Measurements from ENCODE around the gene ASCC2.

ASCC2 gene, protein sequence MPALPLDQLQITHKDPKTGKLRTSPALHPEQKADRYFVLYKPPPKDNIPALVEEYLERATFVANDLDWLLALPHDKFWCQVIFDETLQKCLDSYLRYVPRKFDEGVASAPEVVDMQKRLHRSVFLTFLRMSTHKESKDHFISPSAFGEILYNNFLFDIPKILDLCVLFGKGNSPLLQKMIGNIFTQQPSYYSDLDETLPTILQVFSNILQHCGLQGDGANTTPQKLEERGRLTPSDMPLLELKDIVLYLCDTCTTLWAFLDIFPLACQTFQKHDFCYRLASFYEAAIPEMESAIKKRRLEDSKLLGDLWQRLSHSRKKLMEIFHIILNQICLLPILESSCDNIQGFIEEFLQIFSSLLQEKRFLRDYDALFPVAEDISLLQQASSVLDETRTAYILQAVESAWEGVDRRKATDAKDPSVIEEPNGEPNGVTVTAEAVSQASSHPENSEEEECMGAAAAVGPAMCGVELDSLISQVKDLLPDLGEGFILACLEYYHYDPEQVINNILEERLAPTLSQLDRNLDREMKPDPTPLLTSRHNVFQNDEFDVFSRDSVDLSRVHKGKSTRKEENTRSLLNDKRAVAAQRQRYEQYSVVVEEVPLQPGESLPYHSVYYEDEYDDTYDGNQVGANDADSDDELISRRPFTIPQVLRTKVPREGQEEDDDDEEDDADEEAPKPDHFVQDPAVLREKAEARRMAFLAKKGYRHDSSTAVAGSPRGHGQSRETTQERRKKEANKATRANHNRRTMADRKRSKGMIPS

DNA sequence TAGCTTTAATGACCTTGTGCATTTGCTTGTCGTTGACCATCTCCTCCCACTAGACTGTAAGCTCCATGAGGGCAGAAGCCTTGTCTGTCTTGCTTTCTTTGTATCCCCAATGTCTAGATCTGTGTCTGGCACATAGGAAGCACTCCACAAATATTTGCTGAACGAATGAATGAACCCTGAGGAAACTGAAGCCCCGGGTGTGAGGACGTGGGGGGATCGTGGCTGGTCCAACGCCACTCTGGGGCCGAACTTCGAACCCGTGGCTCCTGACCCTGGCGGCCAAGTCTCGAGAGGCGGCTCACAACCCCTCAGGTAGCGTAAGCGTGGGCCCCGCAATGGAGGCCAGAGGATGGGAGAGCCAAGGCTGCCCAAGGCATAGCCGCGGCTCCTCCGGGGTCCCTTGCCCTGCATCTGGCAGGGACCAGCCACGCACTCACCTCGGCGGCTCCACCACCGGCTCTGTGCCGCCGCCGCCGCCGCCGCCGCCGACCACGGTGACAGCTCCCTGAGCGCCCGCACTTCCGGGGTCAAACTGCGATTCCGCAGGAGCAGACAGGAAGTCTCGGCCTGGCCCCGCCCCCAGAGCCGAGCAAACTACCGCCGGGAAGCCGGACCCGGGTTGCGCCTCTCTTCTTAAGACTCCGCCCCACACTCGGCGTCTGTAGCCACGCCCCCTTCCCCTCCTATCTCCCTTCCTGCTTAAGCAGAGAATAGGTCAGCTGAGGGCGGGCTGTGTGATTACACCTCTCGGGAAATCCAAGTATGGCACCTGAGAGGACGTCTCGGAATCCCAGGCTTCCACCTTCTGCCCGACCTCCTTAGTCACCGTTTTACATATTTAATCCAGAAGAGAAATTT lies at the start of gene ASCC2:
Gene ASCC2, minus strand, starts transcription at position 534 of the 858 bp plus-strand sequence. CDS start 5,949 bp downstream, outside the sequence.
- peak within 1 kb of the TSS; percentile 69 for H3K27ac ChIP-seq (ENCODE audit: low read depth, low read length)

GRCh38 chr22:29887358-29887757 lies 49.3 kb upstream of the ASCC2 start:
- Histone ChIP-seq H3K9ac (ENCODE audit: low read depth in 1 of 2, low read length in 2 of 2) (no peak overlapping the region), H3K9me3 (ENCODE audit: control insufficient read depth in 1 of 2, low read length in 2 of 2) (no peaks in the 10 kb centered on the region), H3K4me3 (ENCODE audit: low read depth in 1 of 2, low read length in 2 of 2) (no peak overlapping the region), H3K36me3 (ENCODE audit: control insufficient read depth in 1 of 2, insufficient read depth in 2 of 2, low read length in 2 of 2) (no peaks in the 10 kb centered on the region), H3K27ac (ENCODE audit: low read depth, low read length) (no peak overlapping the region), H3K4me1 (ENCODE audit: control insufficient read depth in 1 of 2, insufficient read depth in 2 of 2, low read length in 2 of 2) (peaks cover 8 to 23% of the 10 kb centered on the region in 2 donors), H3K27me3 (ENCODE audit: control insufficient read depth in 1 of 2, insufficient read depth in 2 of 2, low read length in 2 of 2) (no peaks in the 10 kb centered on the region)

More for the DNA sequence above, at the start of gene ASCC2:
- Histone ChIP-seq H3K9ac (ENCODE audit: low read depth in 1 of 2, low read length in 2 of 2) (peak within 1 kb of the TSS; percentile 81 to 91), H3K27me3 (ENCODE audit: control insufficient read depth in 1 of 2, insufficient read depth in 2 of 2, low read length in 2 of 2) (no peaks in the 10 kb centered on the region), H3K4me3 (ENCODE audit: low read depth in 1 of 2, low read length in 2 of 2) (peak within 1 kb of the TSS; percentile 96 to 99), H3K36me3 (ENCODE audit: control insufficient read depth in 1 of 2, insufficient read depth in 2 of 2, low read length in 2 of 2) (peaks cover 6 to 12% of the 10 kb centered on the region in 2 donors), H3K9me3 (ENCODE audit: control insufficient read depth in 1 of 2, low read length in 2 of 2) (no peaks in the 10 kb centered on the region), H3K4me1 (ENCODE audit: control insufficient read depth in 1 of 2, insufficient read depth in 2 of 2, low read length in 2 of 2) (peaks cover 11 to 15% of the 10 kb centered on the region in 2 donors)

DNA sequence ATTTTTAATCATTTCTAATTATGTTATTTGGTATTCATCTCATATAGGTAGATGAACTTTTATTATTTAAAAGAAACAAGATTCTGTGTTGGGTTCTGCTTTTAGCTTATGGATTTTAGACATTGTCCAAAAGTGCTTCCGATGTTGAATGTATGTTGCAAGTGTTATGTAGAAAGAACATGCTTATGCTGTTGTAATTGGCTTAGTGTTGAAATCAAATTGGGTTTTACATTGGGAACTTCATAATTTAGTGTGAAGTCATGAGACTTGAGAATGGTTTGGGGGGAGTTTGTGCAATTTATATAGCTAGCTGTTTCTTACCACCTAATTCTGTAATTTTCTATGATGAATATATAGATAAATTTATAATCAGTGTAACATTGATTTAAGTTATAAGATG lies 48.5 kb upstream of the ASCC2 start:
- H3K4me1 ChIP-seq (ENCODE audit: control insufficient read depth in 1 of 2, insufficient read depth in 2 of 2, low read length in 2 of 2): peaks cover 8 to 23% of the 10 kb centered on the region in 2 donors
- no peak overlapping the region for H3K9ac ChIP-seq (ENCODE audit: low read depth in 1 of 2, low read length in 2 of 2)
- H3K4me3 ChIP-seq (ENCODE audit: low read depth in 1 of 2, low read length in 2 of 2): no peak overlapping the region
- H3K36me3 ChIP-seq (ENCODE audit: control insufficient read depth in 1 of 2, insufficient read depth in 2 of 2, low read length in 2 of 2): no peaks in the 10 kb centered on the region
- no peak overlapping the region for H3K27ac ChIP-seq (ENCODE audit: low read depth, low read length)
- no peaks in the 10 kb centered on the region for H3K9me3 ChIP-seq (ENCODE audit: control insufficient read depth in 1 of 2, low read length in 2 of 2)
- H3K27me3 ChIP-seq (ENCODE audit: control insufficient read depth in 1 of 2, insufficient read depth in 2 of 2, low read length in 2 of 2): no peaks in the 10 kb centered on the region

- Histone ChIP-seq H3K4me1 (ENCODE audit: control insufficient read depth in 1 of 2, insufficient read depth in 2 of 2, low read length in 2 of 2) (peaks cover 8 to 23% of the 10 kb centered on the region in 2 donors), H3K36me3 (ENCODE audit: control insufficient read depth in 1 of 2, insufficient read depth in 2 of 2, low read length in 2 of 2) (no peaks in the 10 kb centered on the region), H3K9ac (ENCODE audit: low read depth in 1 of 2, low read length in 2 of 2) (no peak overlapping the region), H3K27me3 (ENCODE audit: control insufficient read depth in 1 of 2, insufficient read depth in 2 of 2, low read length in 2 of 2) (no peaks in the 10 kb centered on the region), H3K27ac (ENCODE audit: low read depth, low read length) (no peak overlapping the region), H3K4me3 (ENCODE audit: low read depth in 1 of 2, low read length in 2 of 2) (no peak overlapping the region), H3K9me3 (ENCODE audit: control insufficient read depth in 1 of 2, low read length in 2 of 2) (no peaks in the 10 kb centered on the region)
Measured at GRCh38 chr22:29885610-29886009, 47.5 kb upstream of the ASCC2 start.

- Histone ChIP-seq H3K27ac (ENCODE audit: low read depth, low read length) (peak overlapping the region; percentile 94), H3K27me3 (ENCODE audit: control insufficient read depth in 1 of 2, insufficient read depth in 2 of 2, low read length in 2 of 2) (no peaks in the 10 kb centered on the region), H3K9me3 (ENCODE audit: control insufficient read depth in 1 of 2, low read length in 2 of 2) (no peaks in the 10 kb centered on the region), H3K4me1 (ENCODE audit: control insufficient read depth in 1 of 2, insufficient read depth in 2 of 2, low read length in 2 of 2) (peaks cover 8 to 23% of the 10 kb centered on the region in 2 donors), H3K36me3 (ENCODE audit: control insufficient read depth in 1 of 2, insufficient read depth in 2 of 2, low read length in 2 of 2) (no peaks in the 10 kb centered on the region), H3K9ac (ENCODE audit: low read depth in 1 of 2, low read length in 2 of 2) (peak overlapping the region; percentile 51 to 81), H3K4me3 (ENCODE audit: low read depth in 1 of 2, low read length in 2 of 2) (peak overlapping the region; percentile 85 to 89)
Measured at GRCh38 chr22:29883775-29884097, 45.7 kb upstream of the ASCC2 start.

DNA sequence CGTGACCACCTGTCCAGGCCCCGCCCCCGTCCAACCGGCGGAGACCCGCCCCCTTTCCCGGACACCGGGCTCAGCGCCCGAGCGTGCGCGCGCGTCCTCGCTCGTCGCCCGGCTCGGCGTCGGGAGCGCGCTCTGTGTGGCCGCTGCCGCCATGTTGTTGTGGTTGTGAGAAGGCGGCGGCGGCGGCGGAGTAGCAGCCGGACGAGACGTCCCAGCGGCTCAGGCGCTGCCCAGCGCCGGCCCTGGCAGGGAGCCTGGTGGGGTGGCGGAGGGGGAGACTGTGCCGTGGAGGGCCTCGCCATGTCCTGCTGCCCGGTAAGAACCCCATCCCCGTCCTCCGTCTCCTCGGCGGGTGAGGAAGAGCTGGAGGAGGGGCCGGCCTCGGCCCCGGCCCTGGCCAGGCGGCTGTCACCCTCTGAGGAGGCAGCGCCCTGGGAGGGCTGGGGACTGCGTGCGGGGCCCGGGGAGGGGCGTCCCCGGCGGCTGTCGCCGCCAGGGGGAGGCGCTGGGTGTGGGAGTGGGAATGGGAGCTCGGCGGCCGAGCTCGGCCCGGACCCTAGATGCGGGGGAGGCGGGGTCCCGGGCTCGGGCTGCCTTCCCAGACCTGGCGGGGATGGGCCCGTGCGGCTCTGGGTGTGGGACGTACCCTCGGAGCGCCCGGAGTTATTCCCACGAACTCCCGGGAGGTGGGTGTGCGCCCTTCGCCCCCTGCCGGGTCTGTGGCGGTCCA lies 45.1 kb upstream of the ASCC2 start, which contains the start of gene MTMR3:
Gene MTMR3, plus strand, starts transcription at position 130 of the 730 bp plus-strand sequence. CDS start 87,886 bp downstream, outside the sequence.
- peak within 1 kb of the TSS; percentile 94 for H3K27ac ChIP-seq (ENCODE audit: low read depth, low read length)
- H3K4me3 ChIP-seq (ENCODE audit: low read depth in 1 of 2, low read length in 2 of 2): peak within 1 kb of the TSS; percentile 85 to 89
- H3K9me3 ChIP-seq (ENCODE audit: control insufficient read depth in 1 of 2, low read length in 2 of 2): no peaks in the 10 kb centered on the region
- H3K9ac ChIP-seq (ENCODE audit: low read depth in 1 of 2, low read length in 2 of 2): peak within 1 kb of the TSS; percentile 51 to 81
- peaks cover 8 to 23% of the 10 kb centered on the region in 2 donors for H3K4me1 ChIP-seq (ENCODE audit: control insufficient read depth in 1 of 2, insufficient read depth in 2 of 2, low read length in 2 of 2)
- no peaks in the 10 kb centered on the region for H3K27me3 ChIP-seq (ENCODE audit: control insufficient read depth in 1 of 2, insufficient read depth in 2 of 2, low read length in 2 of 2)
- no peaks in the 10 kb centered on the region for H3K36me3 ChIP-seq (ENCODE audit: control insufficient read depth in 1 of 2, insufficient read depth in 2 of 2, low read length in 2 of 2)

DNA sequence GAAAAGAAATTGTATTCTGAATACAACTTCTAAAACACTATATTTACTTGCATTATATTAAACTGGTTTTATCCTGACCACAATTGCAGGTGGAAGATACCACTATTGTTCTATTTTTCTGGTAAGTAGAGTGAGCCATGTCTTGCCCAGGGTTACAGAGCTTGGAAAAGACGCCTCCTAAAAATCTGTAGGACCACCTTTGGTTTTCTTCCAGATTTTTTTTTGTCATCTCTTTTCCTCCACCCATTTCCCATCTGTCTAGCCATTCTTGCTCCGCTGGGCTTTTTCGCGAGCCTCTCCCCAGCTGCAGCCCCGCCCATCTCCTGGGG lies 44.6 kb upstream of the ASCC2 start:
- H3K9me3 ChIP-seq (ENCODE audit: control insufficient read depth in 1 of 2, low read length in 2 of 2): no peaks in the 10 kb centered on the region
- H3K27me3 ChIP-seq (ENCODE audit: control insufficient read depth in 1 of 2, insufficient read depth in 2 of 2, low read length in 2 of 2): no peaks in the 10 kb centered on the region
- no peaks in the 10 kb centered on the region for H3K36me3 ChIP-seq (ENCODE audit: control insufficient read depth in 1 of 2, insufficient read depth in 2 of 2, low read length in 2 of 2)
- peaks cover 8 to 22% of the 10 kb centered on the region in 2 donors for H3K4me1 ChIP-seq (ENCODE audit: control insufficient read depth in 1 of 2, insufficient read depth in 2 of 2, low read length in 2 of 2)
- H3K9ac ChIP-seq (ENCODE audit: low read depth in 1 of 2, low read length in 2 of 2): no peak overlapping the region
- no peak overlapping the region for H3K4me3 ChIP-seq (ENCODE audit: low read depth in 1 of 2, low read length in 2 of 2)
- H3K27ac ChIP-seq (ENCODE audit: low read depth, low read length): no peak overlapping the region

GRCh38 chr22:29879753-29880152 lies 41.7 kb upstream of the ASCC2 start:
- no peak overlapping the region for H3K27ac ChIP-seq (ENCODE audit: low read depth, low read length)
- H3K36me3 ChIP-seq (ENCODE audit: control insufficient read depth in 1 of 2, insufficient read depth in 2 of 2, low read length in 2 of 2): no peaks in the 10 kb centered on the region
- H3K9me3 ChIP-seq (ENCODE audit: control insufficient read depth in 1 of 2, low read length in 2 of 2): no peaks in the 10 kb centered on the region
- H3K9ac ChIP-seq (ENCODE audit: low read depth in 1 of 2, low read length in 2 of 2): no peak overlapping the region
- H3K4me3 ChIP-seq (ENCODE audit: low read depth in 1 of 2, low read length in 2 of 2): no peak overlapping the region
- no peaks in the 10 kb centered on the region for H3K27me3 ChIP-seq (ENCODE audit: control insufficient read depth in 1 of 2, insufficient read depth in 2 of 2, low read length in 2 of 2)
- peaks cover 0 to 9% of the 10 kb centered on the region in 2 donors for H3K4me1 ChIP-seq (ENCODE audit: control insufficient read depth in 1 of 2, insufficient read depth in 2 of 2, low read length in 2 of 2)

GRCh38 chr22:29877620-29878019 lies 39.5 kb upstream of the ASCC2 start:
- no peaks in the 10 kb centered on the region for H3K9me3 ChIP-seq (ENCODE audit: control insufficient read depth in 1 of 2, low read length in 2 of 2)
- H3K27ac ChIP-seq (ENCODE audit: low read depth, low read length): no peak overlapping the region
- no peaks in the 10 kb centered on the region for H3K4me1 ChIP-seq (ENCODE audit: control insufficient read depth in 1 of 2, insufficient read depth in 2 of 2, low read length in 2 of 2)
- H3K4me3 ChIP-seq (ENCODE audit: low read depth in 1 of 2, low read length in 2 of 2): no peak overlapping the region
- H3K36me3 ChIP-seq (ENCODE audit: control insufficient read depth in 1 of 2, insufficient read depth in 2 of 2, low read length in 2 of 2): no peaks in the 10 kb centered on the region
- H3K27me3 ChIP-seq (ENCODE audit: control insufficient read depth in 1 of 2, insufficient read depth in 2 of 2, low read length in 2 of 2): no peaks in the 10 kb centered on the region
- H3K9ac ChIP-seq (ENCODE audit: low read depth in 1 of 2, low read length in 2 of 2): no peak overlapping the region
